GM12873 (cell line): ENCODE data around the gene RBM4B.

Experiments used
- CTCF ChIP-seq: IDR thresholded peaks from 2 replicates; pipeline ENCODE4 v1.5.1; 2012; ENCODE audit warnings: low read depth, mild to moderate bottlenecking, moderate library complexity, low read length, control low read depth; ENCODE audit not compliant: insufficient read depth; ENCODE audit errors: missing control alignments

The RBM4B gene

DNA sequence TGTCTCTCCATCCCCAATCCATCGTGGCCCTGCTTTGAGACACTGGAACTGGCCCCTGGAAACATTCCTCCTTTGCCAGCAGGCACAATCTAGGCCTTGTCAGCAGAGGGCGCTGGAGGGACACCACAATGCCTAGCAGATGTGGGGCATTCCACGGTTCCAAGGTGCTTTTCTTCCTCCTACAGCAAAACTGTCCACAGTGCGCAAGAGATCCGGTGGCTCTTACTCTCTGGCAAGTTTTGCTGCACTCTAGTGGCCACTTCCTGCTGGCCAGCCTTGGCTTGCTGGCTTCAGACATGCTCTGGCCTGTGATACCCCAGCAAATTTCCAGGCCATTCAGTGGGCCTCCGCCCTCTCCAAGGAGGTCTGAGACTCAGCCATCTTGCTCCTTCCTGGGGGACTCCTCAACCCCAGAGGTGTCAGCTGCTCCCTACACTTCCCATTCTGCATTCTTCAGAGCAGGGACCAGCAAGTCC is 17.1 kb upstream of the RBM4B start:
- peak; percentile 97 for TF ChIP-seq CTCF

- TF ChIP-seq CTCF: no peak
These were observed 16.3 kb upstream of the RBM4B start for GRCh38 chr11:66694056-66694410.

GRCh38 chr11:66693356-66694055 is 15.8 kb upstream of the RBM4B start:
- no peak for TF ChIP-seq CTCF

- TF ChIP-seq CTCF: no peak
These were observed 15.2 kb upstream of the RBM4B start for GRCh38 chr11:66692871-66693331.

DNA sequence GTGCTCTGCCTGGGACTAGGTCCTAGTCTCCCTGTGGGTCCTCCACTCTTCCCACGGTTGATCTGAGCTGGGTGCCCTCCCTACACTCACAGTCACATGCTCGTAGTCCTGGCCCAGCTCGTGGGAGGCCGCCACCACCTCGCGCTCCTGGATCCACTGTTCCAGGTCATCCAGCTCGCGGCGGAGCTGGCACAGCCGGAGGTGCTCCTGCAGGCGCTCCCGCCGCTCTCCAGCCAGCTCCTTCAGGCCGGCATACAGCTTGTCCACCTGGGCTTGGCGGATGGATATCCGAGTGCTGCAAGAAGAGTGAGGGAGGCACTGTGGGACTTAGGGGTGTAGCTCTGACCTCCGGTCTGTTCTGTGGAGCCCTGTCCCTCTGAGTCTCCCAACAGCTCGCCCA is 14.8 kb upstream of the RBM4B start:
- no peak for TF ChIP-seq CTCF

DNA sequence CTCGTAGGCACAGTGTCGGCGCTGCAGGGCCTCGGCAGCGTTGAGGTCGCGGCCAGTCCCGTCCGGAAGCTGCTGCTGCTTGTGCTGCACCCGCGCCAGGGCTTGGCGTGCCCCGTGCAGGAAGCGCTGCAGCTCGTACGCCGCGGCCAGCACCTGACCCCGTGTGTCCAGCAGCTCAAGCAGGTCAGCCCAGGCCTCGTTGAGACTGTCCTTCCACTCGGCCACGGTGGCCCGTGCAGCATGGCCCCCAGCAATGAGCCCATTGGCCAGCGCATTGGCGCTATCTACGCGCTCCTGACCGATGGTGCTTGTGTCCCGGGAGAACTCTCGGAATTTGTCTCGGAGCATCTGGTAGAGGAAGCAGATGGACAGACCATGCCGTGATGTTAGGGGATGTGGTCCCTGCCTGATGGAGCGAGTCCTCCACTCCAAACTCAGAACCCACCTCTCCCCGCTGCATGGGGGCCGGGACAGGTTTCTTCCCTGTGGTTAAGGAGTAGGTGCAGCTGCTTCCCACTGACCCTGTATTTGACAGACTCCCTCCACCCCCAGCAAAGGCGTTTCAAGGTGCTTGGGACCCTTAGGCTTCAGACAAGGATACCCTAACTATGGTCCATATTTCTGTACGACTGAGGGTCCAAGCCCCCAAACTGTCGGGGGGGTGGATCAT is 13.8 kb upstream of the RBM4B start:
- no peak for TF ChIP-seq CTCF

DNA sequence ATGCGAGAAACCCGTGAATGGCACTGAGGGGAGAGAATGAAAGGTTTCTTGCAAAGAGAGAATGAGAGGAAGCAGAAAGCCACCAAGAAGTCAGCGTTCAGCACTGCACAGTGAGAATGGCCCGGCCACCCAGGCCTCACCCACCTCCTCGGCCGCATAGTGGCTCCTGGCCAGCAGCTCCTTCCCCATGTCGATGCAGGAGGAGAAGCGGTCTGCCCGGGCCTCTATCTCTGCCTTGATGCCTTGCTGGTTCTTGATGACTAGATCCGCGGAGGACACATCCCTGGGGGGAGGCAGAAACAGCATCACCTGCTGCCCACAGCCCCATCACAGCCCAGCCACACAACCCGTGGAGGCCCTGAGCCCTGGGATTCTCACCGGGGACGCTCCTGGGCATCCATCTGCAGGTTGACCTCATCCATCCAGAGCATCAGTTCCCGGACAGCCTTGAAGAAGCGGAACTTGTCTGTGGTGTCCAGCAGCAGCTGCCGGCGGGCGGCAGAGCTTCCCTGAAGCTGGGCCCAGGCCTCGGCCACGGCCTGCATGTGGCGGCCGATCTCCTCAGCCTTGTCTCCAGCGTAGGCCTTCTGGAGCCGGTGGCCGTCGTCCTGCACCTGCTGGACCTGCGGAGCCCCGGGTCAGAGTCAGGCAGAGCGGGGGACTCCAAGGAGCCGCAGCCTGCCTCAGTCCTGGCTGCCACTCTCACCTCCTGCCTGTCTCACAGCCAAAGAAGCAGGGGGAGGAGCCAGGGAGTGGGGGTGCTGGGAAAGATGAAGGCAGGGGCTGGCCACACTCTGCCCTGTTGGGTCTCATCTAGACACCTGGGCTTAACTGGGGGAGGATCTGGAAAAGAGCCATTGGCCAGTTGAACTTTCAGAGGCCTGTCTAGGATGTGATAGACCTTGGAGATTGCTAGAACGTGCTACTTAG is 12.2 kb upstream of the RBM4B start:
- no peak for TF ChIP-seq CTCF
